ENCODE measurements around the gene GNS.
A peak's percentile ranks its signal among the peaks of the same experiment; 100 is the strongest.

GNS gene

DNA sequence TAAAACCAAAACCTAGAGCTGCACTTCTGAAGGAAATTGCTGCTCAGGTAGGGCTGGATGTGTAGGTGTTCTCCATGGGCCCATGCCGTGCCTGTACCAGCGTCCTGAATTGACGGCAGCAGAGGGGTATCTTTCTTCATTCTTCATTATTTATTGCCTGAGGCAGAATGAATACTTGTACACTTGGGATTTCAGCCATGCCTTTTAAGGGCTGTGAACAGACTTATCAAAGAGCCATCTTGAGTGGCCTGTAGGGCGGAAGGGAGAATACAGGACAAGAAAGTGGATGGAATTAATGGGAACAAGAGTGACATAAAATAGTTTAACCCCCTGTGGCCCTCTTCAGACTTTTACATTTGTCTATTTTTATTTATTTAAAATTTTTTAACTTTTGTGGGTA lies 87.5 kb downstream of the GNS start:
- no peak for DNase-seq

- peak; percentile 70 for DNase-seq
Observed at GRCh38 chr12:64670919-64671639, 88.1 kb downstream of the GNS start.

GRCh38 chr12:64670019-64670418 lies 89.2 kb downstream of the GNS start:
- DNase-seq = no peak

- DNase-seq = peak; percentile 84
Observed at GRCh38 chr12:64669270-64669842, 89.8 kb downstream of the GNS start.

DNA sequence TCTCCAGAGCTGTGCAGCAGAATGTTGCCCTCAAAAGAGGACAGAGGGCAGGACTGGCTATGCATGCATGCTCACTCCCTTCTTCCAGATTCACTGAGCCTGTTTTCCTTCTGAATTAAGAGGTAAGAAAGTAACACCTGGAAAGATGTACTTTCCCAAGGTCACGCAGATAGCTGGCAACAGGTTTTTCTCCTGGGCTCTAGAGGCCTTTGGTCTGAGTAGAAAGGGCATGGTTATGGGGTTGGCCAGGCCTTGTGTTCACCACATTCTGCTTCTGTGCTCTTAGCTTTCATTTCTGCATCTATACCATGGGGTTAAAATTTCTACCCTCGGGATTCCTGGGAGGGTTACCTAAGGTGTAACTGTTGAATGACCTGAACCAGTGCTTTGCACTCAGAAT lies 91.4 kb downstream of the GNS start:
- no peak for DNase-seq

DNA sequence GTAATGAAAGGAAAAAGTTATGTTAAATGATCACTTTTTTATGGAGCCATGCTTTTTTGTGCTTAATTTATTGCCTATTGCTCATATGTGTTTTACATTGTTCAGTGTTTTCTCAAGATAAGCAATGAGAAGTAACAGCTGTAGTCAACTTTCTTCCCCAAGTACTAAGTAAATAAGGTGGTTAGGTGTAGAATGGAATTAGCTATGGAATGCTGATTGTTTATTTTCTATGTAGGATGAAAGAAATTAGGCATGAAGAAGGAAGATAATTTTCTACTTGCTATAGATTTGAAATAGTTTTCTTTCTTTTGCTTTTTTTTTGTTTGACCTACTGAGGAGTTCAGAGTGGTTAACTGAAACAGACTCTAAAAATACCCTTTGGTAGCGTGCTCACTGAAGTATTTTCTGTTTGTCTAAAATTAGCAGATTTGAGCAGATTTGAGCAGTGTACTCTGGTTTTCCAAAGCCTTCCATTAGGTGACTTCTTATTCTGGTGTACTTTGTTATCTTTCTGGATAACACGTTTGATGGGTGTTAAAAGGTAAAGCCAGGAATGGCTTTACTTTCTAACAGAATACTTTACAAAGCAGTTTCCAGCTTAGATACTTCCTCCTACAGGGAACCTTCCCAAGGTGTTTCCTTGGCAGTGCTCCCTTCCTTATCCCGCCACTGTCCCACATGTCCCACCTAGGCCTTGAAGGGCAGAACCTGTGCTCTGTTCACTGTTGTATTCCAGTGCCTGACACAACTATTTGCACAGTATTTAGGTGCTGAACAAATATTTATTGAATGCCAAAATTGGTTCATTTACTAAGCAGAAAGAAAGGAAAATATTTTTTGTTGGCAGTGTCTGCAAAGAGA lies 92.9 kb downstream of the GNS start:
- DNase-seq = no peak

GRCh38 chr12:64665514-64665913 lies 93.7 kb downstream of the GNS start:
- DNase-seq = peak; percentile 57
